Psoas muscle (tissue), 8 donors: ENCODE results near the gene KCNN1. TPM values are rescaled to one million over a fixed set of nuclear protein-coding genes. Genes with fewer than 3 reads are reported as not detected.

Experiments
- ATAC-seq, 4 donors: fragments of 200-7000 bp; cut with Tn5 transposase; one replicate each; pipeline ENCODE4 v1.9.1; 2020; ENCODE audit warnings: moderate library complexity in 3 of 4, mild to moderate bottlenecking in 2 of 4
- DNase-seq, 2 donors: peaks; one replicate each; pipeline ENCODE4 v3.0.0-alpha.2; 2020
- H3K27ac ChIP-seq: fragments of 200-600 bp; one replicate; pipeline ENCODE4 v1.8.0; 2022
- H3K27me3 ChIP-seq, 3 donors: fragments of 200-600 bp in 1 of 3; one replicate each; pipeline versions ENCODE4 v1.6.1 to v1.8.0; 2013 to 2022; ENCODE audit warnings: low read length in 2 of 3, mild to moderate bottlenecking in 2 of 3, moderate library complexity in 1 of 3; ENCODE audit not compliant: insufficient read depth in 3 of 3
- H3K36me3 ChIP-seq, 2 donors: fragments of 200-600 bp in 1 of 2; one replicate each; pipeline versions ENCODE4 v1.6.1 to v1.8.0; 2013 to 2022; ENCODE audit warnings: low read depth in 1 of 2, mild to moderate bottlenecking in 1 of 2, moderate library complexity in 1 of 2; ENCODE audit not compliant: insufficient read depth in 1 of 2
- H3K4me1 ChIP-seq: fragments of 200-600 bp; one replicate; pipeline ENCODE4 v1.8.0; 2022
- H3K4me3 ChIP-seq: fragments of 200-600 bp; one replicate; pipeline ENCODE4 v1.8.0; 2022; ENCODE audit warnings: mild to moderate bottlenecking
- H3K9me3 ChIP-seq: fragments of 200-600 bp; one replicate; pipeline ENCODE4 v1.8.0; 2022
- CTCF ChIP-seq: fragments of 200-600 bp; IDR thresholded peaks from one replicate; pipeline ENCODE4 v1.8.0; 2022; ENCODE audit warnings: antibody characterized with exemption
- WGBS, 3 donors: extraction: QIAGEN DNeasy Blood & Tissue Kit; methylation state at CpG; one replicate each; pipeline versions ENCODE4 v1.1.6 to v1.1.7; 2013; 5-methylcytosine and 5-hydroxymethylcytosine counted together
- intact Hi-C, 2 donors: fragments of 100-400 bp; cut with DNase I; formaldehyde crosslinking; loops; one replicate each; pipeline versions ENCODE4 v1.11.0 to v1.14.2; 2022
- polyA plus RNA-seq, 3 donors: library from polyadenylated mRNA; stranded (reverse); fragments of 200-250 nt; gene quantifications; one replicate each; pipeline ENCODE4 v1.2.3, GENCODE V29; 2013
- total RNA-seq, 4 donors: library from RNA; stranded (reverse); fragmentation: NEBNext Ultra II Directional in 2 of 4; extraction: Animal tissue kit (Norgen Biotek cat#: 25700) in 2 of 4; gene quantifications; one replicate each; pipeline versions ENCODE4 v1.2.1 to v1.2.4, GENCODE V29; 2021 to 2023
- donor health status: healthy with polysubstance abuse.
- donor health status: DM: no; HTN: no; CAD: no; lungs with moderate emphysema.
- donor health status: Bipolar disorder and iron deficiency.
- donor health status: healthy.
- donor health status: DM: yes; HTN: yes; CAD: no.
- donor health status: DM: no; HTN: no; CAD: no.
- donor health status: DM: no; HTN: no; CAD: no.
- donor health status: DM: yes; HTN: yes; CAD: no.

Gene KCNN1
- total and polyA plus RNA-seq, 7 donors: 0.01 to 0.06 TPM; not detected in 5

DNA sequence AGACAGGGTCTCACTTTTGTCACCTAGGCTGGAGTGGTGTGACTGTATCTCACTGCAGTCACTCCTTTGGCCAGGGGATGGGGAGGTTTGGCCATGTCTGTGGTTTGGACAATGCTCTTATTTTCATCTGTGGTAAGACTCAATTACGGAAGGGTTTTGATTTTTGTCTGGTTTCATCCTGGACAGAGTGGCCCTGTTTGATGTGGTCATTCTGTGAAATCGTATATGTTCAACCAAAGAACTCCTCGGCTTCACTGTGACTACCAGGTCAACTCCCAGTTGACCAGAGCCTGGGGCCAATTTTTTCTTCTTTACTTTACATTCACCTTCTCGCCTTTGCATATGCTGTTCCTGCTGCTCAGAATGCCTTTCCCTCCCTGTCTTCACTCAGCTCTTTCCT lies 40.9 kb upstream of the KCNN1 start:
- DNase-seq (no peak), ATAC-seq (no peak)
- Histone ChIP-seq H3K9me3 (no peaks in the 10 kb centered on the region), H3K27me3 (no peaks in the 10 kb centered on the region), H3K27ac (no peak overlapping the region), H3K4me3 (no peak overlapping the region), H3K4me1 (no peaks in the 10 kb centered on the region), H3K36me3 (no peaks in the 10 kb centered on the region)
- intact Hi-C loops: no loop called here
- TF ChIP-seq CTCF: no peak
- 66 to 78% (median 73%) methylated on average over 4 of the region's 4 CpGs for WGBS, 3 donors

- no peak for DNase-seq
- H3K36me3 ChIP-seq: no peaks in the 10 kb centered on the region
- no peaks in the 10 kb centered on the region for H3K9me3 ChIP-seq
- no peaks in the 10 kb centered on the region for H3K27me3 ChIP-seq
- WGBS, 3 donors: 59 to 66% (median 62%) methylated on average over 4 of the region's 4 CpGs
- intact Hi-C loops: no loop called here
- H3K4me3 ChIP-seq: no peak overlapping the region
- peaks cover 6% of the 10 kb centered on the region for H3K4me1 ChIP-seq
- no peak for ATAC-seq
- H3K27ac ChIP-seq: no peak overlapping the region
- no peak for TF ChIP-seq CTCF
These were observed 37.9 kb upstream of the KCNN1 start for GRCh38 chr19:17929056-17929455.

DNA sequence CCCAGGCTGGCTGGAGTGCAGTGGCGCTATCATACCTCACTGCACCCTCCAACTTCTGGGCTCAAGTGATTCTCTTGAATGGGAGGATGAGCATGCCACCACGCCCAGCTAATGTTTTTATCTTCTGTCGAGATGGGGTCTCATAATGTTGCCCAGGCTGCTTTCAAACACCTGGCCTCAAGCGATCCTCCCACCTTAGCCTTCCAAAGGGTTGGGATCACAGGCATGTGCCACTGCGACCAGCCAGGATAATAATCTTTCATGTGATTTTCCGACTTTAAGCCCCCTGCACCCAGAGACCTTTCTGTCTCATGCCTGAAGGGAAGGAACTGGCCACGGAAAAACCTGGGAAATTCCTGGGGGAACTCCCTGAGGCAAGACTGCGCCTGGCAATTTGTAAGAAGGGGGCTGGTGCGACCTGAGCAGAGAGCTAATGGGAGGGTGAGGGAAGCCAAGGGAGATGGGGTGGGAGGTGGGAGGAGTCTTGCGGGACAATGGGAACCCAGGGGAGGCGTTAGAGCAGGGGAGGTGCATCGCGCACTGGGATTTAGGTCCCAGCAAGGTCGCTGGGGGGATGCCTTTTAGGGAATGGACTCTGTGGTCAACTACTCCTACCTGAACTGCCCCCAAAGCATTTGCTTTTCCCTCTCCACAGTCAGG lies 35.2 kb upstream of the KCNN1 start:
- no peak overlapping the region for H3K27ac ChIP-seq
- no peaks in the 10 kb centered on the region for H3K9me3 ChIP-seq
- no peak for ATAC-seq
- TF ChIP-seq CTCF: no peak
- intact Hi-C loops: loop anchor here (1.0 to 2.0 kb wide), 3 partner anchors 63 to 73 kb away; partner anchors contain the start of gene RPL18A (in 2 of the 2)
- WGBS, 3 donors: 23 to 33% (median 30%) methylated on average over 14 of the region's 14 CpGs
- H3K36me3 ChIP-seq: peaks cover 0 to 4% of the 10 kb centered on the region in 2 donors
- DNase-seq: no peak
- H3K4me3 ChIP-seq: peak overlapping the region; percentile 81
- H3K4me1 ChIP-seq: peaks cover 12% of the 10 kb centered on the region
- no peaks in the 10 kb centered on the region for H3K27me3 ChIP-seq

DNA sequence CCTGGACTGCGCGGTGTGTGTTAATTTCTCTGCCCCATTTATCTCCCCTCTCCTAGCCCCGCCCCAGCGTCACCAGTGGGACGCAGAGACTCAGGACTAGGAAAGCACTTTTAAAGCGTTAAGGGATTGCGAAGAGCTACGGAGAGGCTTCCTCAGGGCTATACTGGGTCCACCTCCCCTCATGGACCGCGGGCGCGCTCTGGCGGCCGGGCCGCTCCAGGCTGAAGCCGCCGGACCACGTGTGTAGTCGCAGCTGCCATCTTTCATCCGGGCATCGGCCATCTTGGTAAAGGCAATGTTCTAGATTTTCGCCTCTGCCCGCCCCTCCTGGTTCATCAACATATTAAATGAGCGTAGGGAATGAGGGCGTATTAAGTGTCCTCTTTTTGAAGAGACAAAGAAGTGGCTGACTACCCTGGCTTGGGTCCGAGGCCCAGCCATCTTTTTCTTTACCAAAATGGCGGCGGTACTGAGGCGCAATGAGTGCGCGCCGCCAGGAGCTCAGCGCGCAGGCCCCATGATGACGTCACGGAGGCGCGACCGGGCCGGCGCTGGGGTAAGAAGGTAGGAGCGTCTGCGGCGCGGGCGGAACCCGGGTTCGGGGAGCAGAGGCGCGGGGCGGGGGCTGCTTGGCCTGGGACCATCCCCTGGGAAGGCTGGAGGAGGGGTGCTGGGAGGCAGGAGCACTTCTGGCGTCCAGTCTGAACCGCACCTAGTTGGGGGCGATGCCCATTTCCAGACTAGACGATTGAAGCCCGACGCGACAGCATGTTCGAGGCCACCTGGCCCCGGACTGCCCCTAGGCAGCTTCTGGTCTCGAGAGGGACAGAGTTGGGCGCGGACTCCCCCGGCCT lies 34.2 kb upstream of the KCNN1 start, which contains the start of gene CCDC124:
Gene CCDC124 (plus strand): TSS at position 531 of the 854 bp plus-strand sequence. CDS start 3,406 bp downstream, outside the sequence.
- TF ChIP-seq CTCF: peak; percentile 86
- WGBS, 3 donors: 0 to 1% (median 0%) methylated on average over 60 to 64 of the region's 64 CpGs
- H3K4me1 ChIP-seq: peaks cover 12% of the 10 kb centered on the region
- intact Hi-C loops: loop anchor here (1.0 to 2.0 kb wide), 3 partner anchors 64 to 74 kb away; partner anchors contain the start of gene RPL18A (in 2 of the 2)
- H3K4me3 ChIP-seq: peak within 1 kb of the TSS; percentile 81
- H3K27ac ChIP-seq: peak within 1 kb of the TSS; percentile 88
- ATAC-seq (peak; percentile 97 to 98 (median 97)), DNase-seq (peak; percentile 93 to 95)
- peaks cover 0 to 15% of the 10 kb centered on the region in 2 donors for H3K36me3 ChIP-seq
- no peaks in the 10 kb centered on the region for H3K9me3 ChIP-seq
- H3K27me3 ChIP-seq: no peaks in the 10 kb centered on the region
